K562 (cell line): Measurements from ENCODE around the gene MPPED1. TPM values are rescaled to one million over a fixed set of nuclear protein-coding genes. Genes with fewer than 3 reads are reported as not detected.

Source experiments
- ATAC-seq: fragments of 200-7000 bp; cut with Tn5 transposase; 3 replicates; pipeline ENCODE4 v1.9.1; 2020; ENCODE audit warnings: moderate library complexity
- BruUV-seq: library from RNA; stranded (reverse); fragments of 400-500 nt; replicated peaks from 2 replicates; lab custom pipeline; 2021; lab: Mats Ljungman, UMichigan
- CTCF ChIA-PET: fragments of 300-600 bp; formaldehyde crosslinking; extraction: SDS; loops from one replicate; lab custom pipeline; 2021; ENCODE audit warnings: low intra/inter-chr PET ratio; lab: Yijun Ruan, JAX
- POLR2A ChIA-PET: fragments of 300-600, 350-650 bp; sonication (Branson Sonifier 250); formaldehyde crosslinking; extraction: SDS; loops from one replicate; lab custom pipeline; 2021; ENCODE audit warnings: antibody characterized with exemption, inconsistent platforms; lab: Yijun Ruan, JAX
- DNase-seq, 4 experiments: peaks; one replicate each; pipeline versions ENCODE4 v3.0.0 to v3.0.0-alpha.2; 2011 to 2018; ENCODE audit warnings: low spot score in 3 of 4, mixed read lengths in 3 of 4; ENCODE audit errors: extremely low read depth in 1 of 4
- FAIRE-seq: peaks from 2 replicates; lab custom pipeline; 2011; peaks lifted over from hg19 to GRCh38; lab: Jason Lieb, UNC
- H2AFZ ChIP-seq: 2 replicates; pipeline ENCODE4 v1.6.0; 2011; ENCODE audit warnings: low read depth, low read length, control low read depth, inconsistent platforms
- H3K27ac ChIP-seq: fragments of 200-600 bp; 3 replicates; pipeline ENCODE4 v1.8.0; 2011; ENCODE audit warnings: low read depth, mild to moderate bottlenecking, control low read depth, inconsistent platforms, low read length, moderate library complexity, mixed read lengths; ENCODE audit errors: extremely low read depth
- H3K27me3 ChIP-seq, 2 experiments: fragments of 300-600 bp in 1 of 2; 2 replicates in 1 of 2; 3 replicates in 1 of 2; pipeline versions ENCODE4 v1.6.0 to v1.8.0; 2011; ENCODE audit warnings: inconsistent platforms in 2 of 2, low read length in 2 of 2, mild to moderate bottlenecking in 1 of 2, mixed read lengths in 1 of 2, moderate library complexity in 1 of 2; ENCODE audit not compliant: control insufficient read depth in 2 of 2, insufficient read depth in 2 of 2
- H3K36me3 ChIP-seq: fragments of 300-600 bp; 3 replicates; pipeline ENCODE4 v1.8.0; 2011; ENCODE audit warnings: mild to moderate bottlenecking, low read length, inconsistent platforms; ENCODE audit not compliant: control insufficient read depth, insufficient read depth
- H3K4me1 ChIP-seq, 2 experiments: fragments of 200-600 bp in 1 of 2; replicated peaks in 1 of 2; 2 replicates in 1 of 2; 3 replicates in 1 of 2; pipeline versions ENCODE4 v1.5.1 to v1.8.0; 2011; ENCODE audit warnings: inconsistent platforms in 2 of 2, low read length in 2 of 2, mild to moderate bottlenecking in 1 of 2, mixed read lengths in 1 of 2, moderate library complexity in 1 of 2; ENCODE audit not compliant: control insufficient read depth in 2 of 2, insufficient read depth in 2 of 2
- H3K4me2 ChIP-seq: 2 replicates; pipeline ENCODE4 v1.6.1; 2011; ENCODE audit warnings: low read length, control low read depth, inconsistent platforms, mixed read lengths; ENCODE audit not compliant: insufficient read depth
- H3K4me3 ChIP-seq: fragments of 200-600 bp; sonication (generic), shearing (Covaris generic); 2 replicates; pipeline ENCODE4 v1.5.1; 2016; ENCODE audit warnings: control low read depth, inconsistent platforms
- H3K79me2 ChIP-seq: fragments of 200-600 bp; 3 replicates; pipeline ENCODE4 v1.8.0; 2011; ENCODE audit warnings: low read length, inconsistent platforms; ENCODE audit not compliant: control insufficient read depth, insufficient read depth
- H3K9ac ChIP-seq, 2 experiments: 2 replicates each; pipeline versions ENCODE4 v1.6.0 to v1.6.1; 2011; ENCODE audit warnings: low read depth in 2 of 2, low read length in 2 of 2, control low read depth in 1 of 2, inconsistent platforms in 1 of 2, mild to moderate bottlenecking in 1 of 2, mixed read lengths in 1 of 2; ENCODE audit not compliant: insufficient read depth in 1 of 2
- H3K9me1 ChIP-seq: one replicate; pipeline ENCODE4 v1.6.0; 2011; ENCODE audit warnings: inconsistent platforms, mild to moderate bottlenecking, low read length, moderate library complexity; ENCODE audit not compliant: control insufficient read depth, insufficient read depth
- H3K9me3 ChIP-seq: replicated peaks from 2 replicates; pipeline ENCODE4 v1.5.1; 2011; ENCODE audit warnings: low read depth, low read length, inconsistent platforms; ENCODE audit not compliant: control insufficient read depth, insufficient read depth
- H4K20me1 ChIP-seq: replicated peaks from 2 replicates; pipeline ENCODE4 v1.6.1; 2011; ENCODE audit warnings: low read length, inconsistent platforms, mixed read lengths; ENCODE audit not compliant: control insufficient read depth, insufficient read depth
- CBX5 ChIP-seq: IDR thresholded peaks from 2 replicates; pipeline ENCODE4 v1.6.1; 2014; ENCODE audit warnings: low read depth, borderline replicate concordance
- PATZ1 ChIP-seq: fragments of 250-450 bp; sonication (Bioruptor Pico); IDR thresholded peaks from 2 replicates; pipeline ENCODE4 v1.5.0; 2020; ENCODE audit warnings: mild to moderate bottlenecking, borderline replicate concordance
- SMARCB1 ChIP-seq: IDR thresholded peaks from 2 replicates; pipeline ENCODE4 v1.6.1; 2011; ENCODE audit warnings: improper control_type of control experiment, low read depth; ENCODE audit not compliant: insufficient read length
- TFAM ChIP-seq: fragments of 250-450 bp; sonication (Bioruptor Pico); conservative IDR thresholded peaks from 2 replicates; pipeline ENCODE4 v1.5.0; 2021; ENCODE audit warnings: mild to moderate bottlenecking, moderate library complexity
- USF2 ChIP-seq: sonication (generic); formaldehyde crosslinking; IDR thresholded peaks from 2 replicates; pipeline ENCODE4 v1.5.0; 2020; ENCODE audit warnings: missing genetic modification reagents
- ZBTB49 ChIP-seq: sonication (generic); formaldehyde crosslinking; IDR thresholded peaks from 2 replicates; pipeline ENCODE4 v1.8.0; 2022; ENCODE audit warnings: missing genetic modification reagents, mild to moderate bottlenecking, borderline replicate concordance
- ZNF217 ChIP-seq: sonication (generic); formaldehyde crosslinking; IDR thresholded peaks from 2 replicates; pipeline ENCODE4 v1.8.0; 2022; ENCODE audit warnings: mild to moderate bottlenecking, missing genetic modification reagents
- ZNF232 ChIP-seq: sonication (generic); formaldehyde crosslinking; IDR thresholded peaks from 2 replicates; pipeline ENCODE4 v1.8.0; 2022; ENCODE audit warnings: mild to moderate bottlenecking, missing genetic modification reagents
- ZNF436 ChIP-seq: fragments of 250-450, 450-650 bp; sonication (Bioruptor Pico); formaldehyde crosslinking; IDR thresholded peaks from 2 replicates; pipeline ENCODE4 v1.7.0; 2020; ENCODE audit warnings: mild to moderate bottlenecking
- WGBS: fragments of 100-300 bp; shearing (Covaris generic); methylation state at CpG from one replicate; pipeline ENCODE4 v1.1.6; 2016; ENCODE audit warnings: low coverage, mixed read lengths; ENCODE audit not compliant: insufficient coverage; ENCODE audit errors: missing lambda C conversion rate; 5-methylcytosine and 5-hydroxymethylcytosine counted together
- in situ Hi-C: fragments of 300-500 bp; cut with MboI; formaldehyde crosslinking; loops from 4 replicates; pipeline ENCODE4 v1.15.0; 2018; ENCODE audit warnings: inconsistent platforms, mixed read lengths
- intact Hi-C: fragments of 100-400 bp; cut with micrococcal nuclease; formaldehyde crosslinking; loops from 2 replicates; pipeline ENCODE4 v1.14.2; 2022
- polyA plus RNA-seq, 8 experiments: library from polyadenylated mRNA; depleted of rRNA in 4 of 8; stranded (reverse) in 5 of 8; unstranded in 3 of 8; fragments of >200 nt; fragmentation: Nextera tagmentation in 2 of 8; fragmentation: Illumina TruSeq in 1 of 8; extraction: Ambion mirVana in 2 of 8; extraction: Trizol in 1 of 8; gene quantifications; 2 replicates each; pipeline versions ENCODE4 v1.2.1 to v1.2.3, GENCODE V29; 2011 to 2014; ENCODE audit warnings: inconsistent platforms in 1 of 8, missing spikeins in 1 of 8
- total RNA-seq, 7 experiments: library from RNA; depleted of rRNA in 6 of 7; stranded (reverse); fragments of >200 nt in 6 of 7; fragmentation: Illumina TruSeq in 2 of 7; extraction: Trizol in 2 of 7; gene quantifications; 2 replicates each; pipeline versions ENCODE4 v1.2.1 to v1.2.3, GENCODE V29; 2011 to 2021; ENCODE audit warnings: low replicate concordance in 1 of 7
- TF ChIP-seq, protein P1 (sequence below): fragments of 250-450 bp; sonication (Bioruptor Pico); IDR thresholded peaks from 2 replicates; pipeline ENCODE4 v1.8.0; 2022; ENCODE audit warnings: inconsistent platforms, mild to moderate bottlenecking, moderate library complexity, borderline replicate concordance
- TF ChIP-seq, protein P2 (sequence below), 3 experiments: fragments of 200-800 bp in 1 of 3; fragments of 250-450 bp in 1 of 3; fragments of 450-650 bp in 1 of 3; sonication (Bioruptor Pico) in 1 of 3; sonication (Bioruptor generic) in 1 of 3; formaldehyde crosslinking in 1 of 3; IDR thresholded peaks; 2 replicates each; pipeline versions ENCODE4 v1.6.1 to v1.8.0; 2016 to 2022; ENCODE audit warnings: mild to moderate bottlenecking in 2 of 3, missing genetic modification characterization in 2 of 3, missing compliant biosample characterization in 1 of 3, moderate library complexity in 1 of 3

The MPPED1 gene
- total and polyA plus RNA-seq, 9 of the 15 experiments (the other 6 are each of a cell fraction or from before 2014, with no cell fraction given) = not detected

- in situ Hi-C loops = no loop called here
- no peak overlapping the region for H3K4me3 ChIP-seq
- BruUV-seq = no TSS peak
- intact Hi-C loops = no loop called here
- H3K9me3 ChIP-seq = no peaks in the 10 kb centered on the region
- H2AFZ ChIP-seq = no peak overlapping the region
- FAIRE-seq (no peak), ATAC-seq (no peak), DNase-seq (no peak)
- no peak overlapping the region for H3K4me2 ChIP-seq
- no peaks in the 10 kb centered on the region for H3K27me3 ChIP-seq
- 0% methylated on average over 7 of the region's 8 CpGs for WGBS
- CTCF ChIA-PET = no interaction called here
- no peaks in the 10 kb centered on the region for H3K36me3 ChIP-seq
- no peak overlapping the region for H3K9ac ChIP-seq
- H3K9me1 ChIP-seq = no peaks in the 10 kb centered on the region
- H3K4me1 ChIP-seq = no peaks in the 10 kb centered on the region
- H3K27ac ChIP-seq = no peak overlapping the region
- no peaks in the 10 kb centered on the region for H4K20me1 ChIP-seq
- POLR2A ChIA-PET = interaction anchor here (0.5 kb wide), 1 partner anchor 1008 kb away, joined by 3 read pairs; no protein-coding TSS in a partner anchor
- H3K79me2 ChIP-seq = no peaks in the 10 kb centered on the region
- TF ChIP-seq TFAM (CRISPR knock-in tag) (no peak), SMARCB1 (no peak), ZBTB49 (no peak), PATZ1 (no peak), CBX5 (no peak), ZNF217 (CRISPR knock-in tag) (no peak), ZNF232 (CRISPR knock-in tag) (no peak), USF2 (CRISPR knock-in tag) (no peak), ZNF436 (CRISPR knock-in tag) (no peak)
- TF ChIP-seq, protein P1, sequence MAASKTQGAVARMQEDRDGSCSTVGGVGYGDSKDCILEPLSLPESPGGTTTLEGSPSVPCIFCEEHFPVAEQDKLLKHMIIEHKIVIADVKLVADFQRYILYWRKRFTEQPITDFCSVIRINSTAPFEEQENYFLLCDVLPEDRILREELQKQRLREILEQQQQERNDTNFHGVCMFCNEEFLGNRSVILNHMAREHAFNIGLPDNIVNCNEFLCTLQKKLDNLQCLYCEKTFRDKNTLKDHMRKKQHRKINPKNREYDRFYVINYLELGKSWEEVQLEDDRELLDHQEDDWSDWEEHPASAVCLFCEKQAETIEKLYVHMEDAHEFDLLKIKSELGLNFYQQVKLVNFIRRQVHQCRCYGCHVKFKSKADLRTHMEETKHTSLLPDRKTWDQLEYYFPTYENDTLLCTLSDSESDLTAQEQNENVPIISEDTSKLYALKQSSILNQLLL = no peak
- TF ChIP-seq, protein P2, sequence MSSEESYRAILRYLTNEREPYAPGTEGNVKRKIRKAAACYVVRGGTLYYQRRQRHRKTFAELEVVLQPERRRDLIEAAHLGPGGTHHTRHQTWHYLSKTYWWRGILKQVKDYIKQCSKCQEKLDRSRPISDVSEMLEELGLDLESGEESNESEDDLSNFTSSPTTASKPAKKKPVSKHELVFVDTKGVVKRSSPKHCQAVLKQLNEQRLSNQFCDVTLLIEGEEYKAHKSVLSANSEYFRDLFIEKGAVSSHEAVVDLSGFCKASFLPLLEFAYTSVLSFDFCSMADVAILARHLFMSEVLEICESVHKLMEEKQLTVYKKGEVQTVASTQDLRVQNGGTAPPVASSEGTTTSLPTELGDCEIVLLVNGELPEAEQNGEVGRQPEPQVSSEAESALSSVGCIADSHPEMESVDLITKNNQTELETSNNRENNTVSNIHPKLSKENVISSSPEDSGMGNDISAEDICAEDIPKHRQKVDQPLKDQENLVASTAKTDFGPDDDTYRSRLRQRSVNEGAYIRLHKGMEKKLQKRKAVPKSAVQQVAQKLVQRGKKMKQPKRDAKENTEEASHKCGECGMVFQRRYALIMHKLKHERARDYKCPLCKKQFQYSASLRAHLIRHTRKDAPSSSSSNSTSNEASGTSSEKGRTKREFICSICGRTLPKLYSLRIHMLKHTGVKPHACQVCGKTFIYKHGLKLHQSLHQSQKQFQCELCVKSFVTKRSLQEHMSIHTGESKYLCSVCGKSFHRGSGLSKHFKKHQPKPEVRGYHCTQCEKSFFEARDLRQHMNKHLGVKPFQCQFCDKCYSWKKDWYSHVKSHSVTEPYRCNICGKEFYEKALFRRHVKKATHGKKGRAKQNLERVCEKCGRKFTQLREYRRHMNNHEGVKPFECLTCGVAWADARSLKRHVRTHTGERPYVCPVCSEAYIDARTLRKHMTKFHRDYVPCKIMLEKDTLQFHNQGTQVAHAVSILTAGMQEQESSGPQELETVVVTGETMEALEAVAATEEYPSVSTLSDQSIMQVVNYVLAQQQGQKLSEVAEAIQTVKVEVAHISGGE (CRISPR knock-in tag; IDR thresholded peaks at IDR 0.05) = no peak
Observed at GRCh38 chr22:43507235-43507634, 95.4 kb downstream of the MPPED1 start.
